Mesendoderm (in vitro differentiated cells): ENCODE measurements around the gene CUX1.
A peak's percentile ranks its signal among the peaks of the same experiment; 100 is the strongest.

Experiments
- DNase-seq: peaks from one replicate; pipeline ENCODE4 v3.0.0; 2013
- H2AK5ac ChIP-seq: 2 replicates; pipeline ENCODE4 v1.6.1; 2013; ENCODE audit warnings: low read length, inconsistent platforms
- H2BK120ac ChIP-seq: 2 replicates; pipeline ENCODE4 v1.6.1; 2013; ENCODE audit warnings: low read depth, mild to moderate bottlenecking, low read length, moderate library complexity, mixed read lengths
- H2BK15ac ChIP-seq: replicated peaks from 2 replicates; pipeline ENCODE4 v1.6.1; 2013; ENCODE audit warnings: low read depth, mild to moderate bottlenecking, moderate library complexity
- H2BK5ac ChIP-seq: 2 replicates; pipeline ENCODE4 v1.6.1; 2013; ENCODE audit warnings: low read length, inconsistent platforms
- H3K18ac ChIP-seq: 2 replicates; pipeline ENCODE4 v1.6.1; 2013; ENCODE audit warnings: mild to moderate bottlenecking, low read length, mixed read lengths
- H3K23ac ChIP-seq: one replicate; pipeline ENCODE4 v1.6.1; 2013; ENCODE audit warnings: low read length
- H3K27ac ChIP-seq: 2 replicates; pipeline ENCODE4 v1.5.1; 2013; ENCODE audit warnings: low read depth, mild to moderate bottlenecking, inconsistent platforms, low read length, moderate library complexity
- H3K27me3 ChIP-seq: 2 replicates; pipeline ENCODE4 v1.6.1; 2013; ENCODE audit warnings: low read length, control low read depth, mild to moderate bottlenecking, inconsistent platforms; ENCODE audit not compliant: insufficient read depth, poor library complexity
- H3K36me3 ChIP-seq: 2 replicates; pipeline ENCODE4 v1.6.1; 2013; ENCODE audit warnings: low read length, inconsistent platforms; ENCODE audit not compliant: control insufficient read depth, insufficient read depth
- H3K4ac ChIP-seq: one replicate; pipeline ENCODE4 v1.6.1; 2013; ENCODE audit warnings: low read depth, mild to moderate bottlenecking, low read length, moderate library complexity
- H3K4me1 ChIP-seq: 2 replicates; pipeline ENCODE4 v1.6.1; 2013; ENCODE audit warnings: low read depth, low read length, inconsistent platforms; ENCODE audit not compliant: control insufficient read depth
- H3K4me2 ChIP-seq: 2 replicates; pipeline ENCODE4 v1.6.1; 2013; ENCODE audit warnings: low read length
- H3K4me3 ChIP-seq: 2 replicates; pipeline ENCODE4 v1.5.1; 2013; ENCODE audit warnings: mild to moderate bottlenecking, low read length
- H3K56ac ChIP-seq: one replicate; pipeline ENCODE4 v1.6.1; 2013; ENCODE audit warnings: low read length
- H3K79me1 ChIP-seq: 2 replicates; pipeline ENCODE4 v1.6.1; 2013; ENCODE audit warnings: low read length, inconsistent platforms
- H3K79me2 ChIP-seq: 2 replicates; pipeline ENCODE4 v1.6.1; 2013; ENCODE audit warnings: mild to moderate bottlenecking, low read length; ENCODE audit not compliant: control insufficient read depth, insufficient read depth
- H3K9ac ChIP-seq: 2 replicates; pipeline ENCODE4 v1.6.1; 2013; ENCODE audit warnings: low read length, inconsistent platforms
- H4K5ac ChIP-seq: one replicate; pipeline ENCODE4 v1.6.1; 2013; ENCODE audit warnings: low read length
- H4K8ac ChIP-seq: one replicate; pipeline ENCODE4 v1.6.1; 2013; ENCODE audit warnings: low read depth, mild to moderate bottlenecking, control low read depth, low read length, moderate library complexity
- WGBS: extraction: QIAGEN DNeasy Blood & Tissue Kit; methylation state at CpG from one replicate; pipeline ENCODE4 v1.1.7; 2013; ENCODE audit warnings: low lambda C conversion rate, missing lambda C conversion rate; ENCODE audit not compliant: insufficient coverage; ENCODE audit errors: extremely low coverage; 5-methylcytosine and 5-hydroxymethylcytosine counted together

Gene CUX1

DNA sequence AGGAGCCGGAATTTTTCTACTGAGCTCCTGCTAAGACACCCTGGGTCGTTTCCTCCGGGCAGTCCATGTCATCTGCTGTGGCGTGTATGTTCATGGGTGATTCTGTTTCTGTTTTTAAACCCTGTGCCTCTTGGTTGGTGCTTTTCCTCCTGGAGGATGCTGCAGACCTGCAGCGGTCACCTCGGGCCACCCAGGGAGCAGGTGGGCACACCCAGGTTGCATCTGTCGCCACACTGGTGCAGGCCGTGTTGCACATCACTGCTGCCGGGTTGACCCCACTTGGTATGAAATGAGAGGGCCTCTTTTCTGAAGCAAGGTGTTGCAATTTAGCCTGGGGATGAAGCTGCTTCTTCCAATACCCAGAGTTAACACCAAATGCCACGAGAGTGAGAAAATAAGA is 127.2 kb downstream of the CUX1 start:
- Histone ChIP-seq H3K56ac (no peak overlapping the region), H4K8ac (no peak overlapping the region), H2AK5ac (no peak overlapping the region), H3K4ac (no peak overlapping the region), H3K18ac (peak overlapping the region; percentile 65), H3K23ac (no peak overlapping the region), H3K9ac (no peak overlapping the region), H4K5ac (no peak overlapping the region), H3K79me2 (peaks cover 74% of the 10 kb centered on the region), H2BK120ac (no peak overlapping the region), H3K4me1 (peaks cover 17% of the 10 kb centered on the region), H3K4me3 (no peak overlapping the region), H3K79me1 (peaks cover 26% of the 10 kb centered on the region), H2BK5ac (no peak overlapping the region), H3K27ac (peak overlapping the region; percentile 13), H2BK15ac (no peak overlapping the region), H3K36me3 (no peaks in the 10 kb centered on the region), H3K4me2 (no peak overlapping the region), H3K27me3 (no peaks in the 10 kb centered on the region)
- no CpG with 5 or more reads among the region's 10 CpGs for whole genome bisulfite sequencing
- no peak for DNase-seq

GRCh38 chr7:101945034-101945758 is 127.8 kb downstream of the CUX1 start:
- Histone ChIP-seq H2BK120ac (no peak overlapping the region), H3K23ac (no peak overlapping the region), H3K27me3 (no peaks in the 10 kb centered on the region), H4K8ac (no peak overlapping the region), H3K4me1 (peaks cover 17% of the 10 kb centered on the region), H2BK5ac (peak overlapping the region; percentile 34), H4K5ac (no peak overlapping the region), H3K56ac (peak overlapping the region; percentile 49), H3K18ac (peak overlapping the region; percentile 65), H3K79me1 (peaks cover 29% of the 10 kb centered on the region), H3K36me3 (no peaks in the 10 kb centered on the region), H2BK15ac (no peak overlapping the region), H3K4ac (no peak overlapping the region), H3K79me2 (peaks cover 74% of the 10 kb centered on the region), H3K4me3 (no peak overlapping the region), H2AK5ac (no peak overlapping the region), H3K27ac (no peak overlapping the region), H3K4me2 (no peak overlapping the region), H3K9ac (no peak overlapping the region)
- WGBS: no CpG with 5 or more reads among the region's 15 CpGs
- no peak for DNase-seq

GRCh38 chr7:101947899-101948298 is 130.5 kb downstream of the CUX1 start:
- peak; percentile 65 for DNase-seq
- WGBS: no CpG with 5 or more reads among the region's 10 CpGs
- H4K5ac ChIP-seq: no peak overlapping the region
- no peak overlapping the region for H2BK15ac ChIP-seq
- H3K56ac ChIP-seq: no peak overlapping the region
- no peak overlapping the region for H3K4me2 ChIP-seq
- H3K9ac ChIP-seq: no peak overlapping the region
- H3K18ac ChIP-seq: no peak overlapping the region
- no peak overlapping the region for H3K23ac ChIP-seq
- peaks cover 28% of the 10 kb centered on the region for H3K79me1 ChIP-seq
- no peak overlapping the region for H4K8ac ChIP-seq
- H3K27me3 ChIP-seq: no peaks in the 10 kb centered on the region
- H3K4ac ChIP-seq: no peak overlapping the region
- peaks cover 3% of the 10 kb centered on the region for H3K4me1 ChIP-seq
- H3K79me2 ChIP-seq: peaks cover 69% of the 10 kb centered on the region
- no peak overlapping the region for H2AK5ac ChIP-seq
- H3K27ac ChIP-seq: no peak overlapping the region
- H2BK5ac ChIP-seq: no peak overlapping the region
- no peak overlapping the region for H3K4me3 ChIP-seq
- H2BK120ac ChIP-seq: no peak overlapping the region
- H3K36me3 ChIP-seq: no peaks in the 10 kb centered on the region

DNA sequence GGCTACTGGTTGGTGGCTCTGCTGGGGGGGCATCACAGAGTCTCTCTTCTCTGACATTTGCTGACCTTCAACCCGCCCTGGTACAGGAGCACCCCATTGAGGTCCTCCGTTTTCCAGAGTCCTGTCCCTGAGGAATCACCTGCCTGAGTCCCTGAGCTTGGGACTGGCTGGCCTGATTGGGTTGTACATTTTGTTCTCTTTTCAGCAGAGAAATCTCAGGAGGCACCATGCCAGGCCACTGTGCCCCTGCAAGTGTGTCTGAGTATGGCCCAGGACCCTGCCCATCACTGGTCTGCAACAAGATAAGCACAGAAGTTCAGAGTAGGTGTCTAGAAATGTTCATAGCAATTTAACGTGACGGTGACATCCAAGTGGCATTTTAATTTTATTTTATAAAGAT is 131.2 kb downstream of the CUX1 start:
- peak overlapping the region; percentile 82 for H3K18ac ChIP-seq
- no peak overlapping the region for H4K5ac ChIP-seq
- H2BK5ac ChIP-seq: no peak overlapping the region
- no peak overlapping the region for H3K9ac ChIP-seq
- H2AK5ac ChIP-seq: peak overlapping the region; percentile 34
- H3K79me1 ChIP-seq: peaks cover 28% of the 10 kb centered on the region
- H3K27ac ChIP-seq: peak overlapping the region; percentile 11
- H3K4me3 ChIP-seq: no peak overlapping the region
- no peak for DNase-seq
- peak overlapping the region; percentile 58 for H3K56ac ChIP-seq
- no peak overlapping the region for H3K23ac ChIP-seq
- H3K27me3 ChIP-seq: no peaks in the 10 kb centered on the region
- no peak overlapping the region for H4K8ac ChIP-seq
- H2BK120ac ChIP-seq: no peak overlapping the region
- H3K36me3 ChIP-seq: no peaks in the 10 kb centered on the region
- no peak overlapping the region for H2BK15ac ChIP-seq
- no peak overlapping the region for H3K4me2 ChIP-seq
- no CpG with 5 or more reads among the region's 4 CpGs for whole genome bisulfite sequencing
- H3K4me1 ChIP-seq: peaks cover 3% of the 10 kb centered on the region
- H3K79me2 ChIP-seq: peaks cover 68% of the 10 kb centered on the region
- H3K4ac ChIP-seq: peak overlapping the region; percentile 66

- Histone ChIP-seq H3K4me3 (no peak overlapping the region), H3K27me3 (no peaks in the 10 kb centered on the region), H3K79me1 (peaks cover 28% of the 10 kb centered on the region), H2BK5ac (no peak overlapping the region), H3K4ac (no peak overlapping the region), H4K5ac (no peak overlapping the region), H3K9ac (no peak overlapping the region), H2AK5ac (no peak overlapping the region), H3K23ac (no peak overlapping the region), H3K4me2 (no peak overlapping the region), H3K56ac (no peak overlapping the region), H4K8ac (no peak overlapping the region), H3K18ac (no peak overlapping the region), H3K4me1 (peaks cover 7% of the 10 kb centered on the region), H2BK120ac (no peak overlapping the region), H3K79me2 (peaks cover 66% of the 10 kb centered on the region), H2BK15ac (no peak overlapping the region), H3K27ac (no peak overlapping the region), H3K36me3 (no peaks in the 10 kb centered on the region)
- peak; percentile 84 for DNase-seq
- no CpG with 5 or more reads among the region's 4 CpGs for WGBS
Measured at GRCh38 chr7:101950450-101951119, 133.2 kb downstream of the CUX1 start.
